ENCODE results near the gene EVL.

The EVL gene

DNA sequence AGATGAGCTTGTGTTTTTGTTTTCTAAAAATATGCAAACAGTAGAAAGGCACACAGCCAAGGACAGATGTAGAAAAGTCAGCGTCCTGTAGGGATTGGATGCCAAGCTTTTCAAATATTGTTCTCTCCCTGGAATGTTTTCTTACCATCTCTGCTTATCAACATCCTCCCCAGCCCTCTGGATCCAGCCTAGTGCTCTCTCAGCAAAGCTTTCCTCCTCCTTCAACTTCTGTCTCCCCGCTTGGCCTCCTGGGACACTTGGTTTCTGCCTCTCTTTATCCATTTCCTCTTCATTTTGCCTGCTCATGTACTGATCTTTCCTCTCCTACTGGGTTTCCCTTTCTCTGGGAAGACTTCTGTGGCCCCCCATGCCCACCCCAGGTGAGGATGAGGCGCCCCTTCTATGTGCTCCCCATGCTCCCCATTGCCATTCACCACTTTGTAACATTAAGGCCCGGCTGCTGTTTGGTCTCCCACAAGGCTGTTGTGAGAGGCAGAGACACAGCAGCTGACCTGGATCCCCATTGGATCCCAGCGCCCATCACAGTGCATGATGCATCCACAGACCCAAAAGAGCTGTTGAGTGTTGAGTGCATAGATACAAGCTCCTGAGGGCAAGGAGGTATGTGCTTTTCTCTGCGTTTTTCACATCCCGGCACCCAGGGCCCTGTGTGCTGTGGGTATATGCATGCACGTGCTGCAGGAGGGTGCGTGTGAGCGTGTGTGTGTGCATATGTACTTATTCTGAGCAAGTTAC, 38.2 kb downstream of the EVL start:
- ATAC-seq (peak; percentile 15), DNase-seq (no peak)
- Mint-ChIP-seq H3K9me3 (no peaks in the 10 kb centered on the region), H3K27me3 (no peaks in the 10 kb centered on the region), H3K27ac (peak overlapping the region; percentile 91 to 95), H3K4me3 (peak overlapping the region; percentile 78 to 79), H3K4me1 (peaks cover 100% of the 10 kb centered on the region)

DNA sequence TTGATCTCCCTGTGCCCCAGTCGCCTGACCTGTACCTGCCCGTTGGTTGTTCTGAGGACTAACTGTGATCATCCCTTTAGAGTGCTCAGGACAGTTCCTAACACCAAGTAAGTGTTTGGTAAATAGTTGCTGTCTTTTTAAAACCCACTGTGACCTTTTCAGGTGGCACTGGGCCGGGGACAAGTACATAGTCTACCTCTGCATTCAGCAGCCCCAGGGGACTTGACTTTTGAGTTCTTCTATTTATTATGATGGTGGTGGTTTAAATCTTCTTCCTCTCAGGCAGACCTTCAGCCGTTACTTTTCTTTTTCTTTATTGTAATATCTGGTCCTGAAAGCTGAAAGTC, 38.8 kb downstream of the EVL start:
- peak overlapping the region; percentile 78 to 79 for H3K4me3 Mint-ChIP-seq
- no peak for DNase-seq
- H3K27ac Mint-ChIP-seq = peak overlapping the region; percentile 91 to 95
- ATAC-seq = no peak
- H3K4me1 Mint-ChIP-seq = peaks cover 100% of the 10 kb centered on the region
- H3K27me3 Mint-ChIP-seq = no peaks in the 10 kb centered on the region
- H3K9me3 Mint-ChIP-seq = no peaks in the 10 kb centered on the region

DNA sequence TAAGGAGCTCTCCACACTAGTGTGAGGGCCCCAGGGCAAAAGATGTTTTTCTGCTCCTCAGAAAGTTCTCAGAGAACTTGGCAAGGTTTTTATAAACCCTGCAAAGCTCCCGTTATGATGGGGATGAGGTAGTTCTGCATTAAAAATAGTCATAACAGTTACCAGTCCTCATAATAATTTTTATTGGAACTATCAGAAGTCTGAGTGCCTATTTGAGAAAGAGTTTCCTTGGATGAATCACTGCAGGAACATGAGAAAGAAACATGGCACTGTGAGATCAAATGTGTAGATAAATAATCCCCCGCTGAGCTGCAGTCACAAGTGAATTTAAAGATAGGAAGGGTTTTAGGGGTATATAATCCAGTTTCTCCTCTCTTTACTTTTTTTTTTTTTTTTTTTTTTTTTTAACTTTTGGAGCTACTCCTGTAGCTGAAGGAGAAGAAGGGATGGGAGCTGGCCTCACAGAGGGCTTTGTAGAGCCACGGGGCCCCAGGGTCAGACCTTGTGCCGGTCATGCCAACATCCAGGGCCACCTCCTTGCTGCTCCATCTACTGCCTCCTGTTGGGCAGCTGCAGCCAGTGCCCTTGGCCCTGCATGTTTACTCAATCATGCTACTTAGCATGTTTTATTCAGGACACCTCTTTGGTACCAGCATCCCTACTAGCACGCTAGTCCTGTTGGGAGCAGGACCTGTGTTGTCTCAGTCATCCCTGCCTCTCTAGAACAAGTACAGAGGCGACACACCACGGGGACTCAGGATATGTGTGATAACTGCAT, 39.5 kb downstream of the EVL start:
- no peaks in the 10 kb centered on the region for H3K9me3 Mint-ChIP-seq

DNA sequence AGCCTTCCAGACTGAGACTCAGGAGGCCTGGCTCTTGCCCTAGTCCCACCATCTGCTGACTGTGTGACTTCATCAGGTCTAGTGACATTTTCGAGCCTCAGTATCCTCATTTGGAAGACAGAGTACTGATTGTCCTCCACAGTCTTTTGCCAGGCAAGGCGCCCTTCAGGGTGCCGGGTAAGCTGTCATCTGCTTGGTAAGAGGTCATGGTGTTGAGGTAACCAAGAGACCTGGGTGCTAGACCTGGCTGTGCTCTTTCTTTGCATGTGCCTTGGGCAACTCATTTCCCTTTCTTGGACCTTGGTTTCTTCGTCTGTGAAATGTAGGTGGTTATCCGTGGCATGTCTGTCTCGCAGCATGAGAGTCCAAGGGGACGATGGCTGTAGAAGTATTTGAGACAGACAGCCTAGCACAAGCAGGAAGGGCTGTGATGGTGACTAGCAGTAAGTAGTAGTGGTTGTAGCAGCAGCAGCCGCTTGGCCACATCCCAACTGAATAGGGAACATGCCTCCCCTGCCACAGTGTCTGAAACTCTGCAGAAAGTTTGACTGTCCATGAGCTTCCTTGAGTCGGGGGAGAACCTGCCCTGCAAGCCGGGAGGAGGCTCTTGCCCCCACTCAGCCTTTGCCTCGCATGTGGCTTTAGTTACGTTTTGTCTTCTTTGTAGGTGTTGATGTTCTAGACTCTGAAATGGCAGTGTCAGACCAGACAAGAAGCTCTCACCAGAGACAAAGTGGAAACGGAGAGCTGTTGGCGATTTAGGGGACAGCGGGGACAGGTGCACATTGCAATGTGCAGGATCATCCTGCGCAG, 40.3 kb downstream of the EVL start:
- ATAC-seq (peak; percentile 31), DNase-seq (peak; percentile 24 to 27)
- Mint-ChIP-seq H3K4me3 (peak overlapping the region; percentile 62 to 79), H3K27ac (peak overlapping the region; percentile 73 to 98), H3K9me3 (no peaks in the 10 kb centered on the region), H3K4me1 (peaks cover 97% of the 10 kb centered on the region), H3K27me3 (no peaks in the 10 kb centered on the region)

More for the DNA sequence above, 39.5 kb downstream of the EVL start:
- ATAC-seq = no peak
- Mint-ChIP-seq H3K4me3 (peak overlapping the region; percentile 79), H3K4me1 (peaks cover 100% of the 10 kb centered on the region), H3K27ac (peak overlapping the region; percentile 87 to 95), H3K27me3 (no peaks in the 10 kb centered on the region)
- no peak for DNase-seq

DNA sequence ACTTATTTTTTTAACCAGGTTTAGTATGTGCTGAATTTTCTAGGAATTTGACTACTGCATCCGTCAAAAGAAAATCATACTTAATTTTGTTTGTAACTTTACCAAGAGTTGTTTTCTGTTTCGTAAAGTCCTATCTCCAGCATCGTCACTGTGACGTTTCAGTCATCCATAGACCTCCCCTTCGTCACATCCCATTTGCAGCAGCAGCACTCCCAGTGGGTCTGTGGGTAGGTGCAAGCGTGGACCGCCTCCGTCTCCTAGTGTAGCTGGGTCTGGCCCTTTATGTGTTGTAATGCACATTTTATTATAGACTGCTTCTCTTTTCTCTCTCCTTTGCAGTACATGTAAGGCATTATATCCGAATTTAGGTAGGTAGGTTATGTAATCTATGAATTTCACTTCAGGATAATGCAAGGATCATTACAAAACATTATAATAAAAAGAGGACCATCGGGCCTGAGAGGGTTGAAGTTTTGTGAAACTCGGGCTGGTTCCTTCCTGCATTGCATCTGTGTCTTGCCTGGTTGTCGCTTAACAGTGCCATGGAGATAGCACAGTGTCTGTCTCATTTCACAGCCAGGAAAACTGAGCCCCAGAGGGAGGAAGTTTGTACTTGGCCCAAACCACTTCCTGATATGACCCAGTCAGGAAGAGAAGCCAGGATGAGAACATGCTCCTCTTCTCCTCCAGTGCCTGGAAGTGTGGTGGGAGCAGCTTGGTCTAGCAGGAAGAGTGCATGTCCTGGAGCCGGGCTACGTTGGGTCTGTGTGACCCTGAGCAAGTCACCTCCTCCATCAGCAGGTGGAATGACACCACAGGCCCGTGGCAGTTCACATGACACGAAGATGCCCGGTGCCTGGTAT, 41.3 kb downstream of the EVL start:
- Mint-ChIP-seq H3K27me3 (no peaks in the 10 kb centered on the region), H3K27ac (peak overlapping the region; percentile 80 to 98), H3K4me1 (peaks cover 89% of the 10 kb centered on the region), H3K9me3 (no peaks in the 10 kb centered on the region), H3K4me3 (peak overlapping the region; percentile 62 to 79)
- ATAC-seq = peak; percentile 79
- DNase-seq = peak; percentile 45 to 71

DNA sequence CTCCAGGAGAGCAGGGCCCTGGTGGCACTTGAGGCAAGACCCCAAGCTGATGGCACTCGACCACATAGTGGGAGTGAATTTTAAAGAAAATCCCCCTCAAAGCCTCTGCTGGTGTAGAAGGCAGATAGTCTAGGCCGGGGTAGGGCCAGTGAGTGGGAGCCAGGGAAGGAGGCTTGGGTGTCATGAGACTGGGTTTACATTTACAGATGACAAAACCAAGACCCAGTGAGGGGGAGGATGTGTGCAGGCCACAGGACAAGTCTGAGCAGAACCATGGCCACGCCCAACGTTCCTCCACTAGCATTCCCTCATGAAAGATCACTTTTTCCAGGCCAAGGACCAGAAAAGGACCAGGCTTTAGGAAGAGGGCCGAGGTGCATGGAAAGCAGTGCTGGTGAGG, 42.0 kb downstream of the EVL start:
- Mint-ChIP-seq H3K4me3 (peak overlapping the region; percentile 62 to 79), H3K4me1 (peaks cover 89% of the 10 kb centered on the region), H3K27me3 (no peaks in the 10 kb centered on the region), H3K27ac (peak overlapping the region; percentile 80 to 98), H3K9me3 (no peaks in the 10 kb centered on the region)
- ATAC-seq (peak; percentile 49), DNase-seq (peak in 1 of 2 donors; percentile 41)

DNA sequence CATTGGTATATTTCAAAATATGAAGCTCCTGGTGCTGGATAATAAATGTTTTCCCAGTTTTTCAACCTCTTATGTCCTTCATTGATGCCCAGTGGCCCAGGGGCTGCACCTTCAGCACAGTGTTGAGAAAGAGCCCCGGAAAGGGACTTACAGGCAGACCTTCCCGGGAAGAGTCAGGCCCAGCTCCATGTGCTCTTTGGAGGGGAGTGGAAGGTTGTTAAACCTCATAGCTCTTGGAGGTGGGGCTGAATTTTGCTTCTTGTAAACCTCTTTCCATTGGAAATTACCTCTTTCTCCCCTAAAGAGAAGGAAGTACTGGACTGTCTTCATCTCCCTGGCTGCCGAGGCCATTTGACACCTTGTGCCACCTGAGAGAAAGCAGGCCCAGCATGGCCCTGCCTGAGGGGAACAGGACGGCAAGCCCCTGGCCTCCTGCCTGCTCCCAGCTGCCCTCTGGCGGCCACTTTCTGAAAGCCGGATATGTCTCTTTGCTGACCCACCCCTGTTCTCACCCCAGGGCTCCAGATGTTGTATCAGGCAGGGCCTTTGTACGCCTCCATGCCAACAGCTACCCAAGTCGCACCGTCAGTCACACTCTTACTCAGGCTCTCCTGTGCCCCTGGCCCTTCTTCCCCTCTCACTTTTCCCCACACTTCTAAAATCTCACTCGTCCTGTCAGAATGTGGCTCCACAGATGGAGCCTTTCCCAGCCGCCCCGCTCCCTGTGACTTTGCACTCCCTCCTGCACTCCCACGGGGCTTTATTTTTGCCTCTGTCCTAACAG, 43.0 kb downstream of the EVL start:
- ATAC-seq (peak; percentile 81), DNase-seq (peak; percentile 85 to 88)
- H3K27ac Mint-ChIP-seq = peak overlapping the region; percentile 93 to 97
- H3K4me1 Mint-ChIP-seq = peaks cover 89% of the 10 kb centered on the region
- H3K27me3 Mint-ChIP-seq = no peaks in the 10 kb centered on the region
- H3K9me3 Mint-ChIP-seq = no peaks in the 10 kb centered on the region
- peak overlapping the region; percentile 49 to 61 for H3K4me3 Mint-ChIP-seq

DNA sequence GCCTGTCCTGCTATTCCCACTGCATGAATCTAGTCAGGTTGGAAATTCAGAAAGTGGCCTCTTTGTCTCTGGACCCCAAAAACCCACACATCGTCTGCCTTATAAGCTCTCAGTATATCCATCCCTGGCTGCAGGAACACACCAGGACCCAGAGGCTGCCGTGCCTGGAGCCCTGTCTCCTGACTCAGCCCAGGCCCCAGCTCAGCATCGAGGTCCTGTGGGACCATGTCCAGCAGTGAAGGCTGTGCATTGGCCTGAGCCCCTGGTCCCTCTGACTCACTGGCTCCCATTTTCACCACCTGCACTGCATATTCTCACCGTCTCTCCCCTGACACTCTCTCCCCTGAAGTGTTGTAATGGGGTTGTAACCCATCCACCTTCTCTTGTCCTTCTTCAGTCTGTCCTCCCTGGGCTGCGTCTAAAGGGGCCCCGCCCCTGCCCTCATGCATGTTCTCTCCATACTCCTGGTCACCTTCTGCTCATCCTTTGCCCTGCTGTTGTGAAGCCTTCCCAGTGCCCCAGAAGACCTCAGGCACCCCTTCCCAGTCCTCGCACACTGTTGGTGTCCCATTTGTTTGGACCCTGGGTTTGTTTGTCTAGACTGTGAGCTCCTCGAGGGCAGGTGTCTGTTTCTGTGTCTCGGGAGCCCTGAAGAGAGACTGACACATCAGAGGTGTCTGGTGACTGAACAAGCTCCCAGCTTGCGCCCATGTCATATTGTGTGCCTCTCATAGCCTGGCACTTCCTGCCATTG, 43.8 kb downstream of the EVL start:
- DNase-seq = no peak
- no peaks in the 10 kb centered on the region for H3K9me3 Mint-ChIP-seq
- peak overlapping the region; percentile 96 to 97 for H3K27ac Mint-ChIP-seq
- peak overlapping the region in 1 of 2 donors; percentile 61 for H3K4me3 Mint-ChIP-seq
- peaks cover 89% of the 10 kb centered on the region for H3K4me1 Mint-ChIP-seq
- ATAC-seq = no peak
- no peaks in the 10 kb centered on the region for H3K27me3 Mint-ChIP-seq

DNA sequence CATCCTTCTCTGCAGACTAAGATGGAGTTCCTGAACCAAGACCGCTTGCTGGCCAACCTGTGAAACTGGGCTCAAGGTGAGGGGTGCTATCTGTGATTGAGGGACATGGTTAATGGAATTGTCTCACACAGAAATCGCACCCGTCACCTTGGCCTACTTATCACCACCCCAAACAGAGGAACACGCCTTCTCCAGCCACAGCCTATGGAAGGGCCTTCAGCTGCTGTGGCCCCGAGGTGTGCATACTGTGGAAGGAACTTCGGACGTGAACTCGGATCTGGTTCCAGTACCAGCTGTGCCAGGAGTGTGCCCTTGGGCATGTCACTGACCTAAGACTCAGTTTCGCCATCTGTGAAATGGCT, 44.4 kb downstream of the EVL start:
- Mint-ChIP-seq H3K4me1 (peaks cover 88% of the 10 kb centered on the region), H3K4me3 (peak overlapping the region in 1 of 2 donors; percentile 9), H3K27me3 (no peaks in the 10 kb centered on the region), H3K27ac (peak overlapping the region; percentile 68 to 74), H3K9me3 (no peaks in the 10 kb centered on the region)
- no peak for DNase-seq
- ATAC-seq = no peak

DNA sequence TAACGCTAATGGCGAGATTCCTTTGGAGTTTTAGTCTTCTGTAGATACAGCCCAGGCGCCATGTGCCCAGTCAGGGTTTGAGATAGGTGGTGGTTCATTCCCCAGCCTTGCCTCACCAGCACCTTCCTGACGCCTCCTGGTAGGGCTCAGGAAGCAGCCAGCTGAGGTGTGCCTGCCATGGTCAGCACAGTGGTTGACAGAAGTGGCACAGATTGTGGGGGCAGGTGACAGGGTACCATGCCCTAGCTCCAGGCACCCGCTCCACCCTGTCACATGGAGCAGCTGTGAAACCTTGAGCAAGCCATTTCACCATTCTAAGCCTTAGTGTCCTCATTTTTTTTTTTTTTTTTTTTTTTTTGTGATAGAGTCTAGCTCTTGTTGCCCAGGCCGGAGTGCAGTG, 45.6 kb downstream of the EVL start:
- ATAC-seq (no peak), DNase-seq (no peak)
- Mint-ChIP-seq H3K4me1 (peaks cover 86% of the 10 kb centered on the region), H3K27me3 (no peaks in the 10 kb centered on the region), H3K27ac (no peak overlapping the region), H3K9me3 (no peaks in the 10 kb centered on the region), H3K4me3 (no peak overlapping the region)

DNA sequence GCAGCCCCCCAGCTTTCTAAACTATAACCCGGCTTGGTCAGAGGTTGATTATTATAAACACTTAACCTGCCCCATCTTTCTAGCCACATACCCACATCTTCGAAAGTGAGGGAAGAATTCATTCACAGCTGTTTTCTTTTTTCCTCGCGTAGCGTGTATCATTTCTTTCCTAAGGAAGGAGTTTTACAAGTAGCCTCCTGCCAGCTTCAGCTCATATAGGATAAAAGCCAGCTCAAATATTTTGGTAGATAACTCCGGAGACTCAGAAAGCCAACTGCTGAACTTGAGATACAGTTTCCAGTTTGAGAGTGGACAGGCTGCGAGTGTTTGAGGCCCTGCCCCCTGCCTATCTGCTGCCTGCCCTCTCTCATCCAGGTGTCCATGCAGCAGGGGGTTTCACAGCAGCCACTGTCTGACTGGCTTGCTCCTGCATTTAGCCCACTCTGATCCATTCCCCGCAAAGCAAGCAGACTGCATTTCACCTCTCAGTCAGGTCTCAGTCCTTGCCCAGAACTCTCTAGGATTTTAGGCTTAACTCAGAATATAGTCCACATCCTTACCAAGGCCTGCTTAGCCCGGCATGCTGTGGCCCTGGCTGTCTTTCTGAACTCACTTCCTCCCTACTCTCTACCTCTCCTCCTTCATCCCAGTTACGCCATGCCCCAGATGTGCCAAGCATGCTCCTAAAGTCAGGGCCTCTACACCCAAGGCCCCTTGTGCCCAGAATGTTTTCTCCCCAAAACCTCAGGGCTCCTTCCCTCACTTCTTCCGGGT, 46.9 kb downstream of the EVL start:
- H3K4me1 Mint-ChIP-seq = peaks cover 85% of the 10 kb centered on the region
- ATAC-seq = no peak

DNA sequence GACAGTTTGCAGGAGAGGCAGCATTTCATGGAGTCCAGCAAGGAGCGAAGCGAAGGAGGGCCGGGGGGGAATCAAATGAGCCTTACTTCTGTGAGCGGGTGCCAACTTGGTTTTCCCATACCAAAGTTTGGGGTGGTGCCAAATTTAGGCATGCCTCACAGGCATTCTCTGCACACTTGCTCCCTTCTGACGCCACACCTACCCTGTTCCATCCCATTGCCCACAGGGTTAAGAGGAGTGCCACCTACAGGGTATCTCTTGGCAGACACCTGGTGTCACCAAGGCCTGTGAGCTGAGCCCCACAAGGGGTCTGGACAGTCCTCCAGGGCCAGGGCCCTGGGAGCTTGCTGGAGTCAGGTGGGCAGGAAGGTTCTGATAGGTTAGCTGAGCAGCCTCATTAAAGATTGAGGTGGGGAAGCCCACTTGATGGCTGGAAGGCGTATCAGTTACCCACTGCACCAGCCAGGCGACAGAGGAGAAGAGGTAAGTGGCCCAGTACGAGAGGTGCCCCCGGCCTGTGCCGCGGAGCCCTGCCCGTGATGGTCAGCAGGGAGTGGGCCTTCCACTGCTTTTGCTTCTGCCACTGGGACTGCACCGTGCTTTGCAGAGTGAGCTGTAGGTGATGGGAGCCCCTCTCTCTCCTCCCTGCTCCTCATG, 49.0 kb downstream of the EVL start:
- H3K4me1 Mint-ChIP-seq = peaks cover 85% of the 10 kb centered on the region
- ATAC-seq = no peak
- H3K27ac Mint-ChIP-seq = peak overlapping the region; percentile 61 to 66
- no peaks in the 10 kb centered on the region for H3K9me3 Mint-ChIP-seq
- H3K27me3 Mint-ChIP-seq = no peaks in the 10 kb centered on the region
- DNase-seq = no peak
- H3K4me3 Mint-ChIP-seq = no peak overlapping the region

More for the DNA sequence above, 46.9 kb downstream of the EVL start:
- Mint-ChIP-seq H3K9me3 (no peaks in the 10 kb centered on the region), H3K4me3 (no peak overlapping the region), H3K27ac (peak overlapping the region; percentile 40 to 79), H3K27me3 (no peaks in the 10 kb centered on the region)
- no peak for DNase-seq

DNA sequence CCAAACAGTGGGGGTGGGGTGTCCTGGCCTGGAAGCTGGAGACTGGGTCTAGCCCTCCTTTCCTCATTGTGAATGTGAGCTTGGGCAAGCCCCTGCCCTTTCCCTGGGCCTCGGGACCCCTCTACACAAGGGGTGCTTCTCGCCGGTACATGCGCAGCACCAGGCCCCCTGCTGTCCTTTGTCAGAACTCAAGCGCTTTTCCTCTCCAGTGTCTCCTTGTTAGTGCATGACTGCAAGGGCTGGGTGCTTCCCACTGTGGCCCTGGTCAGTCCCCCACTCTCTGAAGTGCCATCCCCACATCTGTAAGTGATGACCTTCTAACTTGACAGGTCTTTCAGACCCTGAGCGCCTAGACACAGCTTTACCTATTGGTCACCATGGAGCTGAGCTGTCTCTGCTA, 50.0 kb downstream of the EVL start:
- no peaks in the 10 kb centered on the region for H3K27me3 Mint-ChIP-seq
- no peak overlapping the region for H3K4me3 Mint-ChIP-seq
- peaks cover 86% of the 10 kb centered on the region for H3K4me1 Mint-ChIP-seq
- no peaks in the 10 kb centered on the region for H3K9me3 Mint-ChIP-seq
- DNase-seq (no peak), ATAC-seq (no peak)
- peak overlapping the region in 1 of 2 donors; percentile 96 for H3K27ac Mint-ChIP-seq
